Erythroblast (primary cell): Measurements from ENCODE around the gene ZNF784.

ENCODE experiments used
- GATA1 ChIP-seq: IDR thresholded peaks from 2 replicates; pipeline ENCODE4 v1.6.1; 2011; ENCODE audit warnings: low read depth, mild to moderate bottlenecking, control low read depth, low read length, moderate library complexity
- POLR2A ChIP-seq: IDR thresholded peaks from 2 replicates; pipeline ENCODE4 v1.6.1; 2011; ENCODE audit warnings: mild to moderate bottlenecking, low read length

DNA sequence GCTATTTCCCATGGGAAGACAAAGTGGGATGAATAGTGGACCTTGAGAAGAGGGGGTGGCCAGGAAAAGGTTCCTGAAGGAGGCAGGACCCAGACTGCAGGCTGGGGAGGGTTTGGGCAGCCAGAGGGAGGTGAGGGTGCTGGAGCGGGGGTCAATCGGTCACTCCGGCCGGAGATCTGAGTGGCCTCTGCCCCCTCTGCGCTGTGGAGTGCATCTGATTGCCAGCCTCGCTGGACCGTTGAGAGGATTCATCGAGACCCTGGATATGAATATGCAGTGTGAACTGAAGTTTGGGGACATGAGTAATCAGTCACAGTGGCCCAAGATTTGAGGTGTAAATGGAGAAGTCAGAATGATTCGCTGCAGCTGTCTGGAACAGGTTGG, 11.0 kb upstream of the ZNF784 start:
- TF ChIP-seq POLR2A (no peak), GATA1 (no peak)
